ENCODE results near the gene RAP1GAP2. TPM values are rescaled to one million over a fixed set of nuclear protein-coding genes. Genes with fewer than 3 reads are reported as not detected.

Gene RAP1GAP2
- total and polyA plus RNA-seq, 2 of the 8 experiments (the other 6 are each of a cell fraction or from before 2014, with no cell fraction given), result 24.0 to 63.8 TPM

DNA sequence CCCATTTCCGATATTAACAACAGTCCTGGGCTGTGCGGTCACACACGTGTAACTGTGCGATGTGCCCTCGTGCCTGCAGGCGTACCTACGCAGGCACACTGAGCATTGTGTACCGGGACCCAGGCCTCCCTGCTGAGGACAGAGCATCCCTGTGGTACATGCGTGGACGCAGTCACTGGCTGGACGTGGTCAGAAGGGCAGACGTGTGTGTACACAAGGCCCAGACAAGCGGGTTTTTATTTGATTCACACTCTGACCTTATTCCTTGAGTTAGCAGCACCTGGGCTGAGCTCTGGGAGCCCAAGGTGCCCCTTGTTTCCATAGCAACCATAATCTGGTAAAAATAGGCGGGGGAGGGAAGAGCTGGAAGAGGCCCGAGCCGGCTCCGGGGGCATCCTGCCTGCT lies 19.5 kb downstream of the RAP1GAP2 start:
- DNase-seq (ENCODE audit: low read depth in 1 of 2, low spot score in 2 of 2), result no peak
- no peak for TF ChIP-seq GTF2F1 (IDR thresholded peaks at IDR 0.05; ENCODE audit: borderline replicate concordance, low read depth, low read length)
- TF ChIP-seq RBBP5 (IDR thresholded peaks at IDR 0.05; ENCODE audit: borderline replicate concordance, low read depth, low read length), result 0 out of 2 replicates have a peak, but pooled peaks have one; percentile 58
- no peak overlapping the region for H2BK15ac ChIP-seq (ENCODE audit: low read length)

More for the DNA sequence above, 19.5 kb downstream of the RAP1GAP2 start:
- no peak overlapping the region for H4K8ac ChIP-seq (ENCODE audit: extremely low read depth, insufficient read depth, low read length)
- peak overlapping the region; percentile 68; the same call in 1 of the 2 replicates for H2BK5ac ChIP-seq (ENCODE audit: low read depth, low read length)
- CTCF ChIA-PET (ENCODE audit: partially characterized antibody), result interaction anchor here (0.6 to 2.6 kb wide), 5 partner anchors 10 to 1158 kb away, joined by 3 to 13 read pairs (median 6); no protein-coding TSS in a partner anchor
- no peak overlapping the region for H3K14ac ChIP-seq (ENCODE audit: insufficient read length)
- no peak overlapping the region for H3K4me3 ChIP-seq (ENCODE audit: extremely low read depth in 1 of 4, insufficient read depth in 2 of 4, low read depth in 3 of 4, low read length in 4 of 4)
- H3K9ac ChIP-seq (replicated peaks in 1 of 4; ENCODE audit: extremely low read depth in 1 of 4, low read depth in 3 of 4, low read length in 3 of 4), result peak overlapping the region in 2 of 4 experiments; percentile 1; a peak in 1 of 7 replicates
- H3K56ac ChIP-seq (replicated peaks; ENCODE audit: insufficient read length, low read depth, low read length), result no peak overlapping the region
- no peaks in the 10 kb centered on the region for H4K20me1 ChIP-seq (replicated peaks in 1 of 2; ENCODE audit: control insufficient read depth in 1 of 2, insufficient read depth in 2 of 2, low read length in 2 of 2)
- H4K91ac ChIP-seq (replicated peaks; ENCODE audit: insufficient read length, low read length), result peak overlapping the region; percentile 52
- 91% methylated on average over 17 of the region's 17 CpGs; no CpG with 5 or more reads in 1 of the 2 experiments for WGBS, 2 experiments (ENCODE audit: extremely low coverage in 1 of 2, insufficient coverage in 1 of 2, insufficient read length in 1 of 2, insufficient replicate concordance in 2 of 2, low coverage in 1 of 2, low lambda C conversion rate in 2 of 2, missing lambda C conversion rate in 1 of 2)
- H3K36me3 ChIP-seq (ENCODE audit: control insufficient read depth in 2 of 4, insufficient read depth in 4 of 4, low read length in 3 of 4), result no peaks in the 10 kb centered on the region
- peak; percentile 7 for FAIRE-seq
- no peaks in the 10 kb centered on the region for H3K79me1 ChIP-seq (ENCODE audit: low read depth, low read length)
- H3K79me2 ChIP-seq (ENCODE audit: control insufficient read depth in 1 of 2, insufficient read depth in 2 of 2, low read length in 2 of 2), result no peaks in the 10 kb centered on the region
- H2AFZ ChIP-seq (ENCODE audit: low read length), result no peak overlapping the region
- no peak overlapping the region for H2BK12ac ChIP-seq (ENCODE audit: low read depth, low read length)
- no peak overlapping the region for H3K23ac ChIP-seq (ENCODE audit: insufficient read length)
- peak overlapping the region in 1 of 2 experiments; percentile 43; a peak in 2 of 4 replicates for H3K4me2 ChIP-seq (ENCODE audit: insufficient read depth in 1 of 2, low read depth in 2 of 2, low read length in 2 of 2)
- POLR2A ChIA-PET (ENCODE audit: partially characterized antibody), result no interaction called here
- peak overlapping the region; percentile 98 for H2AK5ac ChIP-seq (ENCODE audit: low read depth, low read length)
- H3K4me1 ChIP-seq (replicated peaks in 1 of 4; ENCODE audit: control insufficient read depth in 3 of 4, insufficient read depth in 4 of 4, low read length in 3 of 4), result peaks cover 0 to 13% (median 4%) of the 10 kb centered on the region in 4 experiments; a peak in 6 of 7 replicates
- no peak overlapping the region for H4K5ac ChIP-seq (ENCODE audit: insufficient read length, low read depth, low read length)
- no peak overlapping the region for H2BK120ac ChIP-seq (replicated peaks; ENCODE audit: low read depth, low read length)
- H3K4ac ChIP-seq (replicated peaks; ENCODE audit: insufficient read length, low read depth, low read length), result no peak overlapping the region
- no peak overlapping the region for H3K18ac ChIP-seq (ENCODE audit: extremely low read depth, low read length)
- H3K9me3 ChIP-seq (ENCODE audit: insufficient read depth in 2 of 2, low read depth in 1 of 2, low read length in 1 of 2), result no peaks in the 10 kb centered on the region
- H3K27me3 ChIP-seq (replicated peaks in 1 of 4; ENCODE audit: control insufficient read depth in 3 of 4, extremely low read depth in 1 of 4, insufficient read depth in 3 of 4, low read length in 3 of 4), result no peaks in the 10 kb centered on the region
- H2BK20ac ChIP-seq (ENCODE audit: low read length), result 0 out of 2 replicates have a peak overlapping the region, but pooled peaks have one; percentile 55
- no peaks in the 10 kb centered on the region for H3K23me2 ChIP-seq (ENCODE audit: low read depth, low read length)
- H3K27ac ChIP-seq (ENCODE audit: low read depth, low read length), result no peak overlapping the region
